GM12878 (cell line): ENCODE data around the gene PREX1. TPM values are rescaled to one million over a fixed set of nuclear protein-coding genes. Genes with fewer than 3 reads are reported as not detected.

Experiments used
- ATAC-seq: fragments of 200-7000 bp; cut with Tn5 transposase; 3 replicates; pipeline ENCODE4 v1.9.1; 2020; ENCODE audit warnings: mild to moderate bottlenecking, moderate library complexity
- BruUV-seq: library from RNA; stranded (reverse); fragments of 400-500 nt; replicated peaks from 2 replicates; lab custom pipeline; 2021; lab: Mats Ljungman, UMichigan
- CTCF ChIA-PET: fragments of 300-600 bp; sonication (Branson Sonifier 250); formaldehyde crosslinking; extraction: SDS; loops from one replicate; lab custom pipeline; 2021; ENCODE audit warnings: inconsistent platforms; lab: Yijun Ruan, JAX
- POLR2A ChIA-PET: fragments of 350-600 bp; formaldehyde crosslinking; extraction: SDS; loops from one replicate; lab custom pipeline; 2021; ENCODE audit warnings: inconsistent platforms; lab: Charles Lee
- RAD21 ChIA-PET: fragments of 300-600 bp; sonication (Branson Sonifier 250); formaldehyde crosslinking; loops from one replicate; lab custom pipeline; 2023; ENCODE audit warnings: antibody characterized with exemption; ENCODE audit not compliant: unreplicated experiment; lab: Charles Lee
- SMC1A ChIA-PET: fragments of 300-600 bp; sonication (Branson Sonifier 250); formaldehyde crosslinking; loops from one replicate; lab custom pipeline; 2023; ENCODE audit not compliant: unreplicated experiment, uncharacterized antibody; lab: Charles Lee
- DNase-seq: peaks from one replicate; pipeline ENCODE4 v3.0.0-alpha.2; 2011; ENCODE audit warnings: low read depth, low spot score
- FAIRE-seq: peaks from 3 replicates; lab custom pipeline; 2011; peaks lifted over from hg19 to GRCh38; lab: Jason Lieb, UNC
- H2AFZ ChIP-seq: 2 replicates; pipeline ENCODE4 v1.6.0; 2011; ENCODE audit warnings: low read depth, low read length, control low read depth; ENCODE audit not compliant: control insufficient read depth
- H3K27ac ChIP-seq: 2 replicates; pipeline ENCODE4 v1.5.1; 2011; ENCODE audit warnings: control low read depth; ENCODE audit not compliant: control insufficient read depth, insufficient read depth
- H3K27me3 ChIP-seq, 2 experiments: replicated peaks in 1 of 2; 2 replicates each; pipeline versions ENCODE4 v1.6.0 to v1.6.1; 2011; ENCODE audit warnings: low read length in 1 of 2; ENCODE audit not compliant: control insufficient read depth in 2 of 2, insufficient read depth in 2 of 2
- H3K36me3 ChIP-seq, 2 experiments: 2 replicates each; pipeline ENCODE4 v1.5.1; 2011; ENCODE audit warnings: low read length in 1 of 2; ENCODE audit not compliant: control insufficient read depth in 2 of 2, insufficient read depth in 2 of 2
- H3K4me1 ChIP-seq: 2 replicates; pipeline ENCODE4 v1.6.1; 2011; ENCODE audit warnings: mild to moderate bottlenecking, low read length, moderate library complexity, mixed read lengths; ENCODE audit not compliant: control insufficient read depth, insufficient read depth
- H3K4me2 ChIP-seq: 2 replicates; pipeline ENCODE4 v1.6.0; 2011; ENCODE audit warnings: control low read depth; ENCODE audit not compliant: control insufficient read depth, insufficient read depth
- H3K4me3 ChIP-seq: fragments of 200-600 bp; sonication (generic); 2 replicates; pipeline ENCODE4 v1.5.1; 2016
- H3K79me2 ChIP-seq: 2 replicates; pipeline ENCODE4 v1.6.0; 2011; ENCODE audit warnings: low read length; ENCODE audit not compliant: control insufficient read depth, insufficient read depth
- H3K9ac ChIP-seq: 2 replicates; pipeline ENCODE4 v1.8.0; 2011; ENCODE audit warnings: low read length, control low read depth, mixed read lengths; ENCODE audit not compliant: control insufficient read depth, insufficient read depth
- H3K9me3 ChIP-seq: replicated peaks from 3 replicates; pipeline ENCODE4 v1.5.1; 2011; ENCODE audit warnings: mild to moderate bottlenecking, low read length; ENCODE audit not compliant: control insufficient read depth, insufficient read depth
- H4K20me1 ChIP-seq: 2 replicates; pipeline ENCODE4 v1.6.0; 2011; ENCODE audit not compliant: control insufficient read depth, insufficient read depth
- ATF3 ChIP-seq: IDR thresholded peaks from 2 replicates; pipeline ENCODE4 v1.6.1; 2011; ENCODE audit warnings: low read depth, mild to moderate bottlenecking, low read length, moderate library complexity, borderline replicate concordance; ENCODE audit errors: extremely low read depth
- CHD4 ChIP-seq: fragments of 200-600 bp; sonication (generic); IDR thresholded peaks from 2 replicates; pipeline ENCODE4 v1.6.1; 2016; ENCODE audit warnings: mild to moderate bottlenecking
- CUX1 ChIP-seq: IDR thresholded peaks from 2 replicates; pipeline ENCODE4 v1.6.1; 2012; ENCODE audit warnings: improper control_type of control experiment, low read depth, low read length; ENCODE audit not compliant: insufficient replicate concordance
- KDM1A ChIP-seq: fragments of 200-600 bp; sonication (generic); IDR thresholded peaks from 2 replicates; pipeline ENCODE4 v1.6.1; 2016; ENCODE audit warnings: borderline replicate concordance
- YBX1 ChIP-seq: fragments of 450-650 bp; IDR thresholded peaks from 2 replicates; pipeline ENCODE4 v1.6.1; 2016; ENCODE audit warnings: antibody characterized with exemption
- ZNF217 ChIP-seq: fragments of 450-650 bp; IDR thresholded peaks from 2 replicates; pipeline ENCODE4 v1.6.1; 2017; ENCODE audit warnings: antibody characterized with exemption, mild to moderate bottlenecking
- WGBS: methylation state at CpG from one replicate; pipeline ENCODE4 v1.1.6; 2016; ENCODE audit warnings: low lambda C conversion rate; ENCODE audit not compliant: insufficient replicate concordance, insufficient coverage; ENCODE audit errors: missing lambda C conversion rate; 5-methylcytosine and 5-hydroxymethylcytosine counted together
- in situ Hi-C: fragments of 300-500 bp; cut with MboI; formaldehyde crosslinking; loops from 9 replicates; pipeline ENCODE4 v1.14.3; 2018; ENCODE audit warnings: mixed read lengths
- intact Hi-C: fragments of 100-400 bp; cut with micrococcal nuclease; formaldehyde crosslinking; loops from one replicate; pipeline ENCODE4 v1.14.2; 2022; ENCODE audit not compliant: unreplicated experiment
- polyA plus RNA-seq, 11 experiments: library from polyadenylated mRNA; depleted of rRNA in 4 of 11; unstranded in 6 of 11; stranded (reverse) in 5 of 11; fragments of >200 nt; fragmentation: Nextera tagmentation in 4 of 11; fragmentation: Illumina TruSeq in 1 of 11; extraction: Ambion mirVana in 4 of 11; extraction: Trizol in 1 of 11; gene quantifications; 1 replicate in 1 of 11; 2 replicates in 10 of 11; pipeline versions ENCODE4 v1.2.1 to v1.2.3, GENCODE V29; 2011 to 2016; ENCODE audit warnings: inconsistent platforms in 2 of 11, missing spikeins in 2 of 11, low read depth in 1 of 11
- total RNA-seq, 4 experiments: library from RNA; depleted of rRNA in 3 of 4; stranded (reverse); fragments of >200 nt in 3 of 4; fragmentation: Illumina TruSeq in 1 of 4; extraction: Trizol in 1 of 4; gene quantifications; 2 replicates each; pipeline versions ENCODE4 v1.2.1 to v1.2.3, GENCODE V29; 2013 to 2021

Gene PREX1
- total and polyA plus RNA-seq, 10 of the 15 experiments (the other 5 are each of a cell fraction or from before 2014, with no cell fraction given) = 2.6 to 114 (median 38.9) TPM

- Histone ChIP-seq H3K4me2 (no peak overlapping the region), H3K79me2 (peaks cover 100% of the 10 kb centered on the region), H3K9ac (no peak overlapping the region), H3K36me3 (peaks cover 2 to 22% of the 10 kb centered on the region in 2 experiments; a peak in 3 of 4 replicates), H2AFZ (no peak overlapping the region), H3K9me3 (peaks cover 32% of the 10 kb centered on the region), H3K27ac (no peak overlapping the region), H3K27me3 (no peaks in the 10 kb centered on the region), H3K4me3 (no peak overlapping the region), H4K20me1 (no peaks in the 10 kb centered on the region), H3K4me1 (peaks cover 46% of the 10 kb centered on the region)
- WGBS = 91% methylated on average over 2 of the region's 2 CpGs
- intact Hi-C loops (no loop called here), in situ Hi-C loops (no loop called here)
- ChIA-PET POLR2A (interaction anchor here (1.0 kb wide), 1 partner anchor 9 kb away, joined by 4 read pairs; no protein-coding TSS in a partner anchor), CTCF (interaction anchor here (1.0 kb wide), 1 partner anchor 9 kb away, joined by 4 read pairs; no protein-coding TSS in a partner anchor), RAD21 (interaction anchor here (0.8 kb wide), 1 partner anchor 19 kb away, joined by 3 read pairs; no protein-coding TSS in a partner anchor), SMC1A (interaction anchor here (1.0 to 2.3 kb wide), 7 partner anchors 10 to 125 kb away, joined by 3 to 7 read pairs (median 4); no protein-coding TSS in a partner anchor)
- no peak for FAIRE-seq
- no peak for ATAC-seq
- TF ChIP-seq ZNF217 (0 out of 2 replicates have a peak, but pooled peaks have one; percentile 67), KDM1A (peak; percentile 70; the same call in 1 of the 2 replicates), ATF3 (no peak)
- no TSS peak for BruUV-seq
- DNase-seq = no peak
Measured at GRCh38 chr20:48779435-48779834, 48.4 kb downstream of the PREX1 start.

- ChIA-PET CTCF (interaction anchor here (0.9 kb wide), 1 partner anchor 128 kb away, joined by 3 read pairs; no protein-coding TSS in a partner anchor), POLR2A (interaction anchor here (0.7 kb wide), 1 partner anchor 12 kb away, joined by 3 read pairs; no protein-coding TSS in a partner anchor), SMC1A (interaction anchor here (1.3 kb wide), 1 partner anchor 49 kb away, joined by 3 read pairs; no protein-coding TSS in a partner anchor), RAD21 (no interaction called here)
- peaks cover 98% of the 10 kb centered on the region for H3K79me2 ChIP-seq
- intact Hi-C loops (no loop called here), in situ Hi-C loops (no loop called here)
- DNase-seq (no peak), FAIRE-seq (no peak), ATAC-seq (no peak)
- H3K4me2 ChIP-seq = no peak overlapping the region
- no peaks in the 10 kb centered on the region for H4K20me1 ChIP-seq
- peaks cover 5 to 27% of the 10 kb centered on the region in 2 experiments for H3K36me3 ChIP-seq
- no TSS peak for BruUV-seq
- H3K4me3 ChIP-seq = no peak overlapping the region
- H3K9me3 ChIP-seq = peaks cover 32% of the 10 kb centered on the region
- H2AFZ ChIP-seq = no peak overlapping the region
- 97% methylated on average over 4 of the region's 4 CpGs for WGBS
- no peak overlapping the region for H3K27ac ChIP-seq
- H3K4me1 ChIP-seq = peaks cover 47% of the 10 kb centered on the region
- H3K9ac ChIP-seq = no peak overlapping the region
- H3K27me3 ChIP-seq = no peaks in the 10 kb centered on the region
- TF ChIP-seq CUX1 = no peak
- TF ChIP-seq CHD4 = no peak
- TF ChIP-seq YBX1 = no peak
Measured at GRCh38 chr20:48777821-48778220, 50.0 kb downstream of the PREX1 start.
